Measurements from ENCODE around the gene TMEM63C.

Gene TMEM63C

GRCh38 chr14:77225254-77225653, 43.7 kb downstream of the TMEM63C start:
- DNase-seq: no peak

GRCh38 chr14:77225892-77226557, 44.4 kb downstream of the TMEM63C start:
- DNase-seq: no peak

GRCh38 chr14:77228056-77228455, 46.5 kb downstream of the TMEM63C start:
- no peak for DNase-seq

- DNase-seq: no peak
These were observed 49.3 kb downstream of the TMEM63C start for GRCh38 chr14:77230914-77231313.

- DNase-seq: no peak
These were observed 50.1 kb downstream of the TMEM63C start for GRCh38 chr14:77231721-77232120.

- no peak for DNase-seq
These were observed 55.2 kb downstream of the TMEM63C start for GRCh38 chr14:77236814-77237213.

GRCh38 chr14:77238356-77238755, 56.8 kb downstream of the TMEM63C start:
- peak; percentile 30 for DNase-seq

- DNase-seq: no peak
These were observed 57.4 kb downstream of the TMEM63C start for GRCh38 chr14:77238996-77239395.

- DNase-seq: no peak
These were observed 57.8 kb downstream of the TMEM63C start for GRCh38 chr14:77239412-77239811.

GRCh38 chr14:77240336-77240915, 58.8 kb downstream of the TMEM63C start:
- DNase-seq: no peak

GRCh38 chr14:77241955-77242354, 60.4 kb downstream of the TMEM63C start:
- no peak for DNase-seq

GRCh38 chr14:77242752-77243151, 61.2 kb downstream of the TMEM63C start:
- DNase-seq: no peak

- no peak for DNase-seq
These were observed 62.3 kb downstream of the TMEM63C start for GRCh38 chr14:77243853-77244252.

GRCh38 chr14:77245820-77246219, 64.2 kb downstream of the TMEM63C start:
- DNase-seq: no peak

- no peak for DNase-seq
These were observed 65.2 kb downstream of the TMEM63C start for GRCh38 chr14:77246784-77247183.

GRCh38 chr14:77248666-77249065, 67.1 kb downstream of the TMEM63C start:
- DNase-seq: no peak

- DNase-seq: no peak
These were observed 67.7 kb downstream of the TMEM63C start for GRCh38 chr14:77249286-77249685.

GRCh38 chr14:77250927-77251326, 69.3 kb downstream of the TMEM63C start:
- no peak for DNase-seq

GRCh38 chr14:77251870-77252269, 70.3 kb downstream of the TMEM63C start:
- no peak for DNase-seq

- DNase-seq: no peak
These were observed 72.0 kb downstream of the TMEM63C start for GRCh38 chr14:77253333-77254190.

GRCh38 chr14:77256694-77257093, 75.1 kb downstream of the TMEM63C start:
- DNase-seq: no peak

- no peak for DNase-seq
These were observed 76.1 kb downstream of the TMEM63C start for GRCh38 chr14:77257700-77258099.

- no peak for DNase-seq
These were observed 77.0 kb downstream of the TMEM63C start for GRCh38 chr14:77258566-77258965.

Data from midbrain (tissue), 1 donor.